Naive thymus-derived CD4-positive, alpha-beta T cell (primary cell): ENCODE measurements around the gene GPRIN3. TPM values are rescaled to one million over a fixed set of nuclear protein-coding genes. Genes with fewer than 3 reads are reported as not detected.

Experiments used
- ATAC-seq: fragments of 150-1000 bp; cut with Tn5 transposase; 2 replicates; pipeline ENCODE4 v1.10.0; 2021; ENCODE audit warnings: mild to moderate bottlenecking, moderate library complexity
- CTCF ChIA-PET: fragments of 350-600 bp; sonication (Branson Sonifier 250); formaldehyde crosslinking; loops from one replicate; lab custom pipeline; 2021; ENCODE audit warnings: antibody characterized with exemption; lab: Charles Lee
- POLR2A ChIA-PET: fragments of 350-600 bp; sonication (Branson Sonifier 250); formaldehyde crosslinking; loops from one replicate; lab custom pipeline; 2021; ENCODE audit warnings: antibody characterized with exemption, inconsistent platforms; lab: Charles Lee
- DNase-seq, 9 donors: peaks; one replicate each; pipeline versions ENCODE4 v3.0.0 to v3.0.0-alpha.2; 2020 to 2022; ENCODE audit warnings: mixed read lengths in 1 of 9
- H3K27ac ChIP-seq: one replicate; pipeline ENCODE4 v1.7.0; 2013; ENCODE audit warnings: mild to moderate bottlenecking, low read depth, low read length, moderate library complexity
- H3K27me3 ChIP-seq, 2 donors: one replicate each; pipeline ENCODE4 v1.7.0; 2013; ENCODE audit warnings: low read length in 2 of 2, mild to moderate bottlenecking in 2 of 2, moderate library complexity in 2 of 2; ENCODE audit not compliant: control insufficient read depth in 2 of 2, insufficient read depth in 2 of 2
- H3K36me3 ChIP-seq, 3 experiments: 1 replicate in 2 of 3; 2 replicates in 1 of 3; pipeline ENCODE4 v1.7.0; 2013; ENCODE audit warnings: low read length in 3 of 3, mild to moderate bottlenecking in 3 of 3, moderate library complexity in 1 of 3; ENCODE audit not compliant: insufficient read depth in 3 of 3, control insufficient read depth in 2 of 3
- H3K4me1 ChIP-seq, 2 donors: one replicate each; pipeline ENCODE4 v1.7.0; 2013; ENCODE audit warnings: low read length in 2 of 2, mild to moderate bottlenecking in 2 of 2, moderate library complexity in 1 of 2; ENCODE audit not compliant: control insufficient read depth in 2 of 2, insufficient read depth in 2 of 2
- H3K4me3 ChIP-seq: 2 replicates; pipeline ENCODE4 v1.7.0; 2013; ENCODE audit warnings: mild to moderate bottlenecking, low read length
- H3K9me3 ChIP-seq, 3 experiments: 1 replicate in 2 of 3; 2 replicates in 1 of 3; pipeline ENCODE4 v1.7.0; 2013; ENCODE audit warnings: low read length in 3 of 3; ENCODE audit not compliant: control insufficient read depth in 2 of 3
- H3K27ac Mint-ChIP-seq, 9 donors: one replicate each; pipeline ENCODE4 v1.8.0; 2020 to 2022; ENCODE audit warnings: mixed read lengths in 9 of 9, mild to moderate bottlenecking in 8 of 9, moderate library complexity in 5 of 9, inconsistent platforms in 2 of 9
- H3K27me3 Mint-ChIP-seq, 5 donors: one replicate each; pipeline ENCODE4 v1.8.0; 2021 to 2022; ENCODE audit warnings: mixed read lengths in 5 of 5, mild to moderate bottlenecking in 1 of 5
- H3K36me3 Mint-ChIP-seq, 5 donors: one replicate each; pipeline ENCODE4 v1.8.0; 2020 to 2022; ENCODE audit warnings: mixed read lengths in 5 of 5, mild to moderate bottlenecking in 3 of 5, inconsistent platforms in 1 of 5
- H3K4me1 Mint-ChIP-seq, 7 donors: one replicate each; pipeline ENCODE4 v1.8.0; 2020 to 2022; ENCODE audit warnings: mixed read lengths in 7 of 7, mild to moderate bottlenecking in 3 of 7, inconsistent platforms in 1 of 7
- H3K4me3 Mint-ChIP-seq, 10 donors: one replicate each; pipeline ENCODE4 v1.8.0; 2020 to 2022; ENCODE audit warnings: mild to moderate bottlenecking in 10 of 10, mixed read lengths in 10 of 10, moderate library complexity in 6 of 10, inconsistent platforms in 2 of 10
- H3K9me3 Mint-ChIP-seq, 11 donors: one replicate each; pipeline ENCODE4 v1.8.0; 2020 to 2022; ENCODE audit warnings: mixed read lengths in 11 of 11, mild to moderate bottlenecking in 4 of 11, inconsistent platforms in 1 of 11, moderate library complexity in 1 of 11
- intact Hi-C, 2 donors: fragments of 100-400 bp; cut with micrococcal nuclease; formaldehyde crosslinking; loops; one replicate each; pipeline ENCODE4 v1.15.1; 2023
- polyA plus RNA-seq, 2 donors: library from polyadenylated mRNA; unstranded; fragments of 300-500 nt; fragmentation: Illumina TruSeq; gene quantifications; one replicate each; pipeline ENCODE4 v1.2.3, GENCODE V29; 2021
- total RNA-seq, 6 experiments: library from RNA in 5 of 6; stranded (reverse) in 5 of 6; gene quantifications; 1 replicate in 5 of 6; 2 replicates in 1 of 6; pipeline ENCODE4 v1.2.3 and lab custom pipeline; 2021 to 2026

Gene GPRIN3
- total and polyA plus RNA-seq, 7 experiments from 2014 or later, result 7.3 to 55.5 (median 11.2) TPM

DNA sequence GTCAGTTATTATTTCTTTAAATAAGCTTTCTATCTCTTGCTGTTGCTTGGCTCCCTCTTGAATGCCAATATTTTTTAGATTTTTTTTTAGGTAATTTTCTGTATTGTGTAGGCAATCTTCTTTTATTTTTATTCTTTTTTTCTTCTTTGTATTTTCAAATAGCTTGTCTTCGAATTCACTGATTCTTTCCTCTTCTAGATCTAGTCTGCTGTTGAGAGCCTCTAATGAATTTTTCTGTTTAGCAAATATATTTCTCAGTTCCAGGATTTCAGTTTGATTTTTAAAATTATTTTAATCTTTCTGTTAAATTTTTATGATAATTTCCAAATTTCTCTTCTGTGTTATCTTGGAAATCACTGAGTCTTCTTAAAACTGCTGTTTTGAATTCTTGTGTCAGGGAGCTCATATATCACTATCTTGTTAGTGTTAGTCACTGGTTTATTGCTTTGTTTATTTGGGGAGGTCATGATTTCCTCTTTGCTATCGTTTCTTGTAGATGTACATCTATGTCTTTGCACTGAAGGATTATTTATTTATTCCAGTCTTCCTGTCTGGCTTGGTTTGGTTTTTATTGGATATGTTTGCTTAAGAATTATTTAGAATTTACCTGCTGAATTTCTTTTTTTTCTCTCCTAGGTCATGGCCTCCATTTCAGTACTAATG, 39.9 kb upstream of the GPRIN3 start:
- no peak for ATAC-seq
- POLR2A ChIA-PET, result no interaction called here
- DNase-seq, result no peak
- CTCF ChIA-PET, result interaction anchor here (0.6 kb wide), 1 partner anchor 20 kb away, joined by 6 read pairs; no protein-coding TSS in a partner anchor
- H3K27me3 ChIP-seq, result no peaks in the 10 kb centered on the region
- intact Hi-C loops, result no loop called here
- no peaks in the 10 kb centered on the region for H3K4me1 ChIP-seq
- Mint-ChIP-seq H3K4me3 (no peak overlapping the region), H3K9me3 (peaks cover 2 to 36% (median 18%) of the 10 kb centered on the region in 11 donors), H3K4me1 (peaks cover 0 to 7% (median 0%) of the 10 kb centered on the region in 7 donors), H3K36me3 (peaks cover 0 to 12% (median 11%) of the 10 kb centered on the region in 5 donors), H3K27me3 (no peaks in the 10 kb centered on the region), H3K27ac (no peak overlapping the region)
- no peaks in the 10 kb centered on the region for H3K36me3 ChIP-seq
- H3K27ac ChIP-seq, result no peak overlapping the region
- no peak overlapping the region for H3K4me3 ChIP-seq
- H3K9me3 ChIP-seq, result peaks cover 0 to 13% (median 4%) of the 10 kb centered on the region in 3 experiments

DNA sequence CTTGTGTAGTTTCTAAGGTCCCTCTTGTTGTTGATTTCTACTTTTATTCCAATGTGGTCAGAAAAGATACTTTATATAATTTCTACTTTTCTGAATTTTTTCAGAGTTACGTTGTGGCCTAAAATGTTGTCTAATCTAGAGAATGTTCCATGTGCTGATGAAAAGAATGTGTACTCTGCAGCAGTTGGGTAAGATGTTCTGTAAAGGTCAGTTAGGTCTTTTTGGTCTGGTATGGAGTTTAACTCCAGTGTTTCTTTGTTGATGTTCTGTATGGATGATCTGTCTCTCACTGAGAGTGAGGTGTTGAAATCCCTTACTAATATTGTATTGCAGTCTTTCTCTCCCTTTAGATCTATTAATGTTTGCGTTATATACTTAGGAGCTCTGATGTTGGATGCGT, 37.0 kb upstream of the GPRIN3 start:
- ChIA-PET POLR2A (no interaction called here), CTCF (no interaction called here)
- Mint-ChIP-seq H3K4me3 (no peak overlapping the region), H3K9me3 (peaks cover 2 to 31% (median 13%) of the 10 kb centered on the region in 11 donors), H3K4me1 (peaks cover 0 to 7% (median 0%) of the 10 kb centered on the region in 7 donors), H3K36me3 (peaks cover 0 to 12% (median 11%) of the 10 kb centered on the region in 5 donors), H3K27ac (peak overlapping the region in 1 of 9 donors; percentile 24), H3K27me3 (no peaks in the 10 kb centered on the region)
- H3K4me1 ChIP-seq, result no peaks in the 10 kb centered on the region
- H3K36me3 ChIP-seq, result no peaks in the 10 kb centered on the region
- ATAC-seq, result no peak
- H3K27ac ChIP-seq, result no peak overlapping the region
- no peak for DNase-seq
- H3K9me3 ChIP-seq, result peaks cover 0 to 13% (median 4%) of the 10 kb centered on the region in 3 experiments
- intact Hi-C loops, result no loop called here
- no peak overlapping the region for H3K4me3 ChIP-seq
- no peaks in the 10 kb centered on the region for H3K27me3 ChIP-seq

DNA sequence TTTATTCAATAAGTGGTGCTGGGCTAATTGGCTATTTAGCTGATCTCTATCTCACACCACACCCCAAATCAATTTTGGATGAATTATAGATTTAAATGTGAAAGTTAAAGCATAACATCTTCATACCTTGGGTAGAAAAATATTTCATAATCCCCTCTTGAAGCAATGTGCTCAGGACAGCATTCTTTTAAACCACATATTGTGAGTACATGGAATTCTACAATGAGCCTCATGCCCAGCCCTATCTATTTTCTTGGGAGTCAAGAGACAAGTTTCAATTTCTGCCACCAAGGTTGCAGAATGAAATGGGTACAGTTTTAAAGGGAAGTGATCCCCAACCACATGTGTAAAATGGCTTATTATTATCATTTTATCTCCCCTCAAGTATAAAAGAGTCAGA, 30.6 kb upstream of the GPRIN3 start:
- peak overlapping the region in 1 of 9 donors; percentile 87 for H3K27ac Mint-ChIP-seq
- ChIA-PET POLR2A (interaction anchor here (0.6 to 1.6 kb wide), 3 partner anchors 30 to 728 kb away, joined by 4 to 7 read pairs (median 5); partner anchors contain the start of gene GPRIN3), CTCF (no interaction called here)
- Histone ChIP-seq H3K27me3 (no peaks in the 10 kb centered on the region), H3K9me3 (no peaks in the 10 kb centered on the region), H3K36me3 (no peaks in the 10 kb centered on the region), H3K27ac (no peak overlapping the region), H3K4me1 (peaks cover 0 to 19% of the 10 kb centered on the region in 2 donors), H3K4me3 (no peak overlapping the region)
- H3K36me3 Mint-ChIP-seq, result peaks cover 0 to 3% (median 0%) of the 10 kb centered on the region in 5 donors
- peaks cover 0 to 5% (median 0%) of the 10 kb centered on the region in 11 donors for H3K9me3 Mint-ChIP-seq
- H3K4me3 Mint-ChIP-seq, result peak overlapping the region in 3 of 10 donors; percentile 66 to 74 (median 68)
- ATAC-seq (no peak), DNase-seq (no peak)
- intact Hi-C loops, result no loop called here
- peaks cover 0 to 16% (median 9%) of the 10 kb centered on the region in 7 donors for H3K4me1 Mint-ChIP-seq
- H3K27me3 Mint-ChIP-seq, result no peaks in the 10 kb centered on the region

DNA sequence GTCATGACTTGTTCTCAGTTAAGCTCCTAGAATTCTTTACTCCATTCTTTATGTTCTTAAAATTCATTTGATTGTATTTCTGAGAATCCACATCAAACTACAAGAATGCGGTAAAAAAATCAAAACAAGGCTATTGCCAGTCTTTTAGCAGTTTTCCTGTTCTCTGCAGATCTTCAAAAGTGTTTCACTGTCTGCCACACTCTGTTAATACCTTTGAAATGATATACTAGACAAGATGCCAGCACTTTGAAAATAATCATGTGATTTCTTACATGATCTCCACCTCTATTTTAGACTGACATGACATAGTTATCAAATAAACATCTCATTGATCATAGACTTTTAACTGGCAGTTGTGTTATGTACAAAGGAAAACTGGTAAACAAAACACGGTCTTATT, 30.1 kb upstream of the GPRIN3 start:
- H3K4me3 ChIP-seq, result no peak overlapping the region
- intact Hi-C loops, result loop anchor here in 1 of 2 donors (1.0 to 2.0 kb wide), 2 partner anchors 31 to 83 kb away; partner anchors contain the start of gene GPRIN3
- H3K4me1 ChIP-seq, result peaks cover 0 to 19% of the 10 kb centered on the region in 2 donors
- H3K36me3 ChIP-seq, result no peaks in the 10 kb centered on the region
- H3K4me1 Mint-ChIP-seq, result peaks cover 0 to 16% (median 9%) of the 10 kb centered on the region in 7 donors
- CTCF ChIA-PET, result no interaction called here
- peak overlapping the region in 2 of 9 donors; percentile 85 to 87 for H3K27ac Mint-ChIP-seq
- H3K4me3 Mint-ChIP-seq, result peak overlapping the region in 4 of 10 donors; percentile 15 to 74 (median 67)
- no peaks in the 10 kb centered on the region for H3K9me3 ChIP-seq
- no peaks in the 10 kb centered on the region for H3K27me3 ChIP-seq
- H3K27me3 Mint-ChIP-seq, result no peaks in the 10 kb centered on the region
- peaks cover 0 to 3% (median 0%) of the 10 kb centered on the region in 5 donors for H3K36me3 Mint-ChIP-seq
- peaks cover 0 to 5% (median 0%) of the 10 kb centered on the region in 11 donors for H3K9me3 Mint-ChIP-seq
- POLR2A ChIA-PET, result interaction anchor here (0.6 to 1.6 kb wide), 4 partner anchors 30 to 49 kb away, joined by 3 to 7 read pairs (median 4); partner anchors contain the start of gene GPRIN3
- no peak overlapping the region for H3K27ac ChIP-seq
- ATAC-seq (peak; percentile 89), DNase-seq (peak in 7 of 9 donors; percentile 22 to 75 (median 60))

DNA sequence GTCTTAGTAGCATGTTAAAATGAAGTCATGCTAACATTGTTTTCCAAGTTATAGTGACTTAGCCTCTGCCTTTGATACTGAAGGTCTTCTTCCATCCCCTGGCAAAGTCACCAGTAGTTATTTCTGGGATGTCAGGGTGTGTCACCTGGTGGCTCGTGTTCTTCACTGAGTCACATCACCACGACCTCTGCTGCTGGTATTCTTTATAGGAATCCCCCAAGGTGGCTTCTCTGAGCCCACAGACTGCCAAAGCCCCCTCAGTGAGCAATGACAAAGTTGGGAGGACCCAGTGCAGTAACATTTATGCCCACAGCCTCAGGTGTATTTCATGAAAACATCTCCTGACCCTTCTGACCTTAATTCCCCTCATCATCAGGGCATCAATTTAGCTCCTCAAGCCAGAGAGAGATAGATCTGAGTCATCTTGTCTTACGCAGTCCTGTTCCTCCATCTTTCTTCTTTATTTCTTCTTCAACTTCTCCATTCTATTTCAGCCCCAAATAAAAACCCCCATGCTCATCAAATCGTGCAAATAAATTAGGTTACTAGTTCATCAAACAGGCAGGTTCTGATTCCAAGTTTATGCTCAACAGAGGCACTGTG, 29.3 kb upstream of the GPRIN3 start:
- intact Hi-C loops, result loop anchor here in 1 of 2 donors (1.0 to 2.0 kb wide), 2 partner anchors 30 to 83 kb away; partner anchors contain the start of gene GPRIN3
- peaks cover 0 to 16% (median 9%) of the 10 kb centered on the region in 7 donors for H3K4me1 Mint-ChIP-seq
- CTCF ChIA-PET, result interaction anchor here (1.1 kb wide), 1 partner anchor 10 kb away, joined by 5 read pairs; no protein-coding TSS in a partner anchor
- DNase-seq (no peak), ATAC-seq (no peak)
- H3K9me3 Mint-ChIP-seq, result peaks cover 0 to 5% (median 0%) of the 10 kb centered on the region in 11 donors
- peaks cover 0 to 19% of the 10 kb centered on the region in 2 donors for H3K4me1 ChIP-seq
- no peak overlapping the region for H3K27ac ChIP-seq
- H3K27me3 Mint-ChIP-seq, result no peaks in the 10 kb centered on the region
- peak overlapping the region in 5 of 10 donors; percentile 2 to 74 (median 9) for H3K4me3 Mint-ChIP-seq
- H3K36me3 Mint-ChIP-seq, result peaks cover 0 to 3% (median 0%) of the 10 kb centered on the region in 5 donors
- H3K27ac Mint-ChIP-seq, result peak overlapping the region in 3 of 9 donors; percentile 5 to 70 (median 11)
- no peaks in the 10 kb centered on the region for H3K36me3 ChIP-seq
- POLR2A ChIA-PET, result interaction anchor here (1.2 to 1.6 kb wide), 3 partner anchors 29 to 49 kb away, joined by 3 to 7 read pairs (median 4); partner anchors contain the start of gene GPRIN3
- no peaks in the 10 kb centered on the region for H3K27me3 ChIP-seq
- no peak overlapping the region for H3K4me3 ChIP-seq
- H3K9me3 ChIP-seq, result no peaks in the 10 kb centered on the region

DNA sequence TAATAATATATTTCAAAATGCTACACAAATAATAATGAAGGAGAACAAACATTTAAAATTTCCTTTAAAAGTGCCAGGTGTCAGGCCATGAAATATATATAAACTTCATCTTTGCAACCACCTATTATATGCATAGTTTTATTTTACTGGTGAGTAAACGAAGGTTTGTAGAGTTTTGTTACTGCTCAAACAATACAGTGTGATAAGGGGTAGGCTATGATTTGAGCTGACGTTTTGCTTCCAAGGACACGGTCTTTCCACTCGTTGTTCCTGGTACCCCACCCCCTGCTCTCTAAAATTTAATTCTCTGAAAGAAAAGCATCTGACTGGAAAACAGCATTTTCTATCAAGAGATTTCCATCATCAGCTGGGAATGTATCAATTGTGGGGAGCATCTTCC, 27.2 kb upstream of the GPRIN3 start:
- ATAC-seq (no peak), DNase-seq (no peak)
- Mint-ChIP-seq H3K27ac (peak overlapping the region in 1 of 9 donors; percentile 6), H3K4me1 (peaks cover 0 to 25% (median 9%) of the 10 kb centered on the region in 7 donors), H3K9me3 (peaks cover 0 to 11% (median 0%) of the 10 kb centered on the region in 11 donors), H3K27me3 (no peaks in the 10 kb centered on the region), H3K4me3 (no peak overlapping the region), H3K36me3 (peaks cover 0 to 11% (median 0%) of the 10 kb centered on the region in 5 donors)
- Histone ChIP-seq H3K27ac (no peak overlapping the region), H3K9me3 (no peaks in the 10 kb centered on the region), H3K27me3 (no peaks in the 10 kb centered on the region), H3K4me3 (no peak overlapping the region), H3K4me1 (peaks cover 0 to 19% of the 10 kb centered on the region in 2 donors), H3K36me3 (no peaks in the 10 kb centered on the region)
- ChIA-PET POLR2A (no interaction called here), CTCF (no interaction called here)
- intact Hi-C loops, result no loop called here
